Glutamatergic neuron (in vitro differentiated cells): Measurements from ENCODE around the gene BRF1. TPM values are rescaled to one million over a fixed set of nuclear protein-coding genes. Genes with fewer than 3 reads are reported as not detected.

Experiments
- DNase-seq: peaks from one replicate; pipeline ENCODE4 v3.0.0; 2022
- H3K27ac Mint-ChIP-seq: one replicate; pipeline ENCODE4 v1.8.0; 2020; ENCODE audit warnings: mild to moderate bottlenecking, mixed read lengths, inconsistent platforms; ENCODE audit not compliant: unreplicated experiment
- H3K27me3 Mint-ChIP-seq: one replicate; pipeline ENCODE4 v1.8.0; 2020; ENCODE audit warnings: mild to moderate bottlenecking, moderate library complexity, mixed read lengths, inconsistent platforms; ENCODE audit not compliant: unreplicated experiment
- H3K36me3 Mint-ChIP-seq: one replicate; pipeline ENCODE4 v1.8.0; 2020; ENCODE audit warnings: mild to moderate bottlenecking, mixed read lengths, inconsistent platforms; ENCODE audit not compliant: unreplicated experiment
- H3K4me1 Mint-ChIP-seq: one replicate; pipeline ENCODE4 v1.8.0; 2020; ENCODE audit warnings: mild to moderate bottlenecking, low read depth, mixed read lengths, inconsistent platforms; ENCODE audit not compliant: unreplicated experiment
- H3K4me3 Mint-ChIP-seq: one replicate; pipeline ENCODE4 v1.8.0; 2020; ENCODE audit warnings: mild to moderate bottlenecking, mixed read lengths, inconsistent platforms; ENCODE audit not compliant: unreplicated experiment
- H3K9me3 Mint-ChIP-seq: one replicate; pipeline ENCODE4 v1.8.0; 2020; ENCODE audit warnings: mild to moderate bottlenecking, moderate library complexity, mixed read lengths, inconsistent platforms; ENCODE audit not compliant: unreplicated experiment
- total RNA-seq: library from RNA; stranded (reverse); fragmentation: NEBNext Ultra II Directional; extraction: Animal tissue kit (Norgen Biotek cat#: 25700); gene quantifications from one replicate; pipeline ENCODE4 v1.2.1, GENCODE V29; 2021; ENCODE audit not compliant: unreplicated experiment
- TF ChIP-seq, protein P1 (sequence below): fragments of 200-600 bp; sonication (generic); IDR thresholded peaks from one replicate; pipeline ENCODE4 v1.5.0; 2021; ENCODE audit not compliant: partially characterized antibody, unreplicated experiment

Gene BRF1
- total RNA-seq, 1 donor from 2014 or later, result 54.6 TPM

DNA sequence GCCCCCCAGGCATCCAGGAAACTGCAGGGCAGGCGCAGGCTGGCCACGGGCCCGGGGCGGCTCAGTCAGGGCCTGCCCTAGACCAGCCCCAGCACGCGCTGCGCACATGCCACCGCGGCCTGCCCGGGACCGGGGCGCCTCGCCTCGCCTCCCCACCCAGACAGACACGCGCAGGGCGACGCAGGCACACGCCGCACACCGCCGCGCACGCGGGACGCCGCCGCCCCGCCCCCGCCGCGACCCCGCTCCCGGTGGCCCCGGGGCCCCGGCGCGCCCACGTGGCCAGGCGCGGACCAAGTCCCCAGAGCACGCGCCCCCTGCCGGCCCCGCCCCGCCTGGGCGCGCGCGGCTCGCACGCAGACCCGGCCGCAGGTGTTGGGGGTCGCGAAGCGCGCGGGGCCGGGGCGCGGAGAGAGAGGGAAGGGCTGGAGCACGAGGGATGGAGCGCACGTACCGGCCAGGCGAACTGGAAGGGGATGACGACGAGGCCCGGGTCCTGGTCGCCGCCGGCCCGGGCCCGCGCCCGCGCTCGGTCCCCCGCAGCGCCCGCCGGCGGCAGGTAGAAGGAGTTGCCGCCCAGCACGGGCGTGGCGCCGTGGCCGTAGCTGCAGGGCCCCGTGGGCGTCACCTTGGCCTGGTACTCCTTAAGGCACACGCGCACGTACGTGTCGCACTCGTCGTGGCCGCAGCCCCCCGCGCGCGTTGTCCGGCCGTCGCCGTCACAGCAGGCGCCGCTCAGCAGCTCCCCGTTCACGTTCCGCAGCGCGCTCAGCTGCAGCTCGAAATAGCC lies 133.3 kb downstream of the BRF1 start:
- H3K27ac Mint-ChIP-seq, result no peak overlapping the region
- peak overlapping the region; percentile 68 for H3K4me3 Mint-ChIP-seq
- H3K4me1 Mint-ChIP-seq, result peaks cover 9% of the 10 kb centered on the region
- no peaks in the 10 kb centered on the region for H3K36me3 Mint-ChIP-seq
- DNase-seq, result peak; percentile 63
- peaks cover 9% of the 10 kb centered on the region for H3K9me3 Mint-ChIP-seq
- H3K27me3 Mint-ChIP-seq, result peaks cover 11% of the 10 kb centered on the region
- TF ChIP-seq, protein P1, sequence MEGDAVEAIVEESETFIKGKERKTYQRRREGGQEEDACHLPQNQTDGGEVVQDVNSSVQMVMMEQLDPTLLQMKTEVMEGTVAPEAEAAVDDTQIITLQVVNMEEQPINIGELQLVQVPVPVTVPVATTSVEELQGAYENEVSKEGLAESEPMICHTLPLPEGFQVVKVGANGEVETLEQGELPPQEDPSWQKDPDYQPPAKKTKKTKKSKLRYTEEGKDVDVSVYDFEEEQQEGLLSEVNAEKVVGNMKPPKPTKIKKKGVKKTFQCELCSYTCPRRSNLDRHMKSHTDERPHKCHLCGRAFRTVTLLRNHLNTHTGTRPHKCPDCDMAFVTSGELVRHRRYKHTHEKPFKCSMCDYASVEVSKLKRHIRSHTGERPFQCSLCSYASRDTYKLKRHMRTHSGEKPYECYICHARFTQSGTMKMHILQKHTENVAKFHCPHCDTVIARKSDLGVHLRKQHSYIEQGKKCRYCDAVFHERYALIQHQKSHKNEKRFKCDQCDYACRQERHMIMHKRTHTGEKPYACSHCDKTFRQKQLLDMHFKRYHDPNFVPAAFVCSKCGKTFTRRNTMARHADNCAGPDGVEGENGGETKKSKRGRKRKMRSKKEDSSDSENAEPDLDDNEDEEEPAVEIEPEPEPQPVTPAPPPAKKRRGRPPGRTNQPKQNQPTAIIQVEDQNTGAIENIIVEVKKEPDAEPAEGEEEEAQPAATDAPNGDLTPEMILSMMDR, result peak; percentile 37

DNA sequence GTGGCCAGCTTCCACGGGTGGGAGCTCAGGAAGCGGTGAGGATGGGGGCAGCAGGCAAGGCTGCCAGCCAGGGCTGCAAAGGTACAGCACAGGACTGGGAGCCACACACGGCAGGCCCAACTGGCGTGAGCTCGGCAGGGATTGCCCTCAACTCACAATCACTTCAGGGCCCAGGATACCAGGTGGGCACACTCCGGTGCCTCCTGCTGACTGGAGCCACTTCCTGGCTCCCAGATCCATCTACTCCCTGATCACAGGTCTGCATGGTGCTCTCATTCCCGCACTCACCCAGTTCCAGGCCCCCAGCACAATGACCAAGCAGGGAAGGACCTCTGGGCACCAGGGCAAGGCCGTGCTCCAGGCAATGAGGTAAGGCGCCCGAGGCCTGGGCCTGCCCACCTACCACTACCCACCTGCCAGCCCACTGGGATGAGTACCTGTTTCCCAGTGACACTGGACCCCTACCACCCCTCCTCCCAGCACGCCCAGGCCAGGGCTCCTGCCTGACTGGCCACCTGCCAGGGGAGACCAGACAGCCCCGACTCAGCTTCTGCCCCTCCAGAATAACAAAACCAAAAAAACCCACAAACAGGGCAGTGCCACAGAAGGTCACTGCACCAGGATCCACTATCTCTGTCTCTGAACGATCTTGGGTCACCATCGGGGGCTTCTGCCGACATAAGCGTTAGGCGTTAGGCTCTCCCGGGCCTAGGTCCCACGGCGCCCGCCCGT lies 134.1 kb downstream of the BRF1 start:
- H3K27ac Mint-ChIP-seq, result no peak overlapping the region
- no peaks in the 10 kb centered on the region for H3K36me3 Mint-ChIP-seq
- H3K4me1 Mint-ChIP-seq, result peaks cover 7% of the 10 kb centered on the region
- no peak for DNase-seq
- H3K9me3 Mint-ChIP-seq, result peaks cover 9% of the 10 kb centered on the region
- H3K27me3 Mint-ChIP-seq, result peaks cover 11% of the 10 kb centered on the region
- TF ChIP-seq, protein P1, result no peak
- H3K4me3 Mint-ChIP-seq, result peak overlapping the region; percentile 68

DNA sequence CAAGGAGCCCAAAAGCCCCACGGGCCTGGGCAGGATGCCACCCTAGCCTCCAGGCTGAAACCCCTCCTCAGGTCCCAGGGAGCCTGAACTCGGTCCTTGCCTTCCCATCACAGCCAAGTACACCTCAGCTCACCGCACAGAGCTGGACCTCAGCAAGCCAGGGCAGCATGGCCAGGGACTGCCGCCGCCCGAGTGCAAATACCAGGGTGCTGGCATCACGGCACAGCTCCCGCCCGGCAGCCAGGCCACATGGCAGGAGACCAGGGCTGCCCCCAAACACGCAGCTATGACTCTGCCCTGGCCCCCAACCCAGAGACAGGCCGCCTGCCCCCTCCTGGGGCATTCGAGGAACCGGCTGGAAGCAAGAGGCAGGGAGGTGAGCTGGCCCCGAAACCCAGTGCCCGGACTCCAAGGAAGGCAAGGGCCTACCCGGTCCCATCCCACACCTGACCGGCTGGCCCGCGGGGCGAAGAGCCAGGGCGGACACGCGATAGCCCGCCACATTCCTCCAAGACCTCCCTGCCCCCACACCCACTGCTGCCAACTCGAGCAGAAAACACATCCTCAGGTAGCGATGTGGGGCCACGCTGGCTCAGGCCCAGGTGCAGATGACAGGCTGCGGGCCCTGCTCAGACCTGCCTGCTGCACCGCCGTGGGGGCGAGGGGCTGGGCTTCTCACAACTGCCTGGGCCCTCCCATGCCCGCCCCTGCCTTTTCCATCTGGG lies 134.9 kb downstream of the BRF1 start:
- Mint-ChIP-seq H3K4me3 (no peak overlapping the region), H3K36me3 (no peaks in the 10 kb centered on the region), H3K27me3 (peaks cover 11% of the 10 kb centered on the region), H3K9me3 (peaks cover 9% of the 10 kb centered on the region), H3K4me1 (peaks cover 6% of the 10 kb centered on the region), H3K27ac (no peak overlapping the region)
- TF ChIP-seq, protein P1, result no peak
- no peak for DNase-seq

DNA sequence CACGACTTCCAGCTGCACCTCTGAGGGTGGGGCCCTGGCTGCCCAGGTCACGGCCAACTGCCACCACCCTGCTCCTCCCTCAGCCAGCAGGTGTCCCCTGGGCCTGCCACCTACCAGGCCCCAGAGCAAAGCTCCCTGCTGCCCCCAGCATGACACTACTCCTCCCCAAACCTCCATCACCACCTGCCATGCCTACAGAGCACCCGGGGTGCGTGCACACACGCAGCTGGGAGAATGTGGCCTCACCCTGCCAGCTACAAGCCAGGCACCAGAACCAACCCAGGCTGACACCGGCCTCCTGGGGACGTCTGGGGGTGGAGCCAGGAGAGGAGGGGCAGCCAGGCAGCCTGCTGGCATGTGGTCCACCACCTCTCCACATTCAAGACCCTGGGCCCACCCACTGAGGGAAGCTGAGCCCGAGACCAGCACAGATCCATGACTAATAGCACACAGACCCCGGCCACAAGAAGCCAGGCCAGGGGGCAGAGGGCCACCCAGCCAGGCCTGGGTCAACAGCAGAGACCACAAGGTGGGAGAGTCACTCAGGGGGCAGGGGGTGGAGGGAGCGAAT lies 135.6 kb downstream of the BRF1 start:
- H3K4me1 Mint-ChIP-seq, result peaks cover 6% of the 10 kb centered on the region
- H3K4me3 Mint-ChIP-seq, result no peak overlapping the region
- no peak for DNase-seq
- H3K36me3 Mint-ChIP-seq, result no peaks in the 10 kb centered on the region
- TF ChIP-seq, protein P1, result no peak
- peaks cover 12% of the 10 kb centered on the region for H3K27me3 Mint-ChIP-seq
- peaks cover 9% of the 10 kb centered on the region for H3K9me3 Mint-ChIP-seq
- H3K27ac Mint-ChIP-seq, result no peak overlapping the region
